ENCODE data around the gene LARGE1.

Gene LARGE1

GRCh38 chr22:33299245-33299956, 620.9 kb downstream of the LARGE1 start:
- in situ Hi-C loops (cut with HindIII; ENCODE audit: low sequenced_read_pairs) = no loop called here

GRCh38 chr22:33296941-33297340, 623.3 kb downstream of the LARGE1 start:
- in situ Hi-C loops (cut with HindIII; ENCODE audit: low sequenced_read_pairs) = no loop called here

GRCh38 chr22:33288078-33288477, 632.2 kb downstream of the LARGE1 start:
- in situ Hi-C loops (cut with HindIII; ENCODE audit: low sequenced_read_pairs) = no loop called here

- in situ Hi-C loops (cut with HindIII; ENCODE audit: low sequenced_read_pairs) = no loop called here
Measured at GRCh38 chr22:33275073-33275443, 645.2 kb downstream of the LARGE1 start.

GRCh38 chr22:33274214-33275072, 645.8 kb downstream of the LARGE1 start:
- in situ Hi-C loops (cut with HindIII; ENCODE audit: low sequenced_read_pairs) = no loop called here

- in situ Hi-C loops (cut with HindIII; ENCODE audit: low sequenced_read_pairs) = no loop called here
Measured at GRCh38 chr22:33272871-33273270, 647.4 kb downstream of the LARGE1 start.

- in situ Hi-C loops (cut with HindIII; ENCODE audit: low sequenced_read_pairs) = no loop called here
Measured at GRCh38 chr22:33272180-33272579, 648.1 kb downstream of the LARGE1 start.

GRCh38 chr22:33271390-33272161, 648.7 kb downstream of the LARGE1 start:
- in situ Hi-C loops (cut with HindIII; ENCODE audit: low sequenced_read_pairs) = no loop called here

- in situ Hi-C loops (cut with HindIII; ENCODE audit: low sequenced_read_pairs) = no loop called here
Measured at GRCh38 chr22:33270596-33270995, 649.7 kb downstream of the LARGE1 start.

GRCh38 chr22:33261699-33262098, 658.6 kb downstream of the LARGE1 start:
- in situ Hi-C loops (cut with HindIII; ENCODE audit: low sequenced_read_pairs) = no loop called here

- in situ Hi-C loops (cut with HindIII; ENCODE audit: low sequenced_read_pairs) = no loop called here
Measured at GRCh38 chr22:33260498-33260897, 659.8 kb downstream of the LARGE1 start.

- in situ Hi-C loops (cut with HindIII; ENCODE audit: low sequenced_read_pairs) = no loop called here
Measured at GRCh38 chr22:33255791-33256190, 664.5 kb downstream of the LARGE1 start.

- in situ Hi-C loops (cut with HindIII; ENCODE audit: low sequenced_read_pairs) = no loop called here
Measured at GRCh38 chr22:33248948-33249347, 671.3 kb downstream of the LARGE1 start.

- in situ Hi-C loops (cut with HindIII; ENCODE audit: low sequenced_read_pairs) = no loop called here
Measured at GRCh38 chr22:33247758-33248157, 672.5 kb downstream of the LARGE1 start.

GRCh38 chr22:33242078-33242477, 678.2 kb downstream of the LARGE1 start:
- in situ Hi-C loops (cut with HindIII; ENCODE audit: low sequenced_read_pairs) = no loop called here

GRCh38 chr22:33240888-33241475, 679.3 kb downstream of the LARGE1 start:
- in situ Hi-C loops (cut with HindIII; ENCODE audit: low sequenced_read_pairs) = no loop called here

- in situ Hi-C loops (cut with HindIII; ENCODE audit: low sequenced_read_pairs) = no loop called here
Measured at GRCh38 chr22:33232071-33232470, 688.2 kb downstream of the LARGE1 start.

- in situ Hi-C loops (cut with HindIII; ENCODE audit: low sequenced_read_pairs) = no loop called here
Measured at GRCh38 chr22:33227791-33228190, 692.5 kb downstream of the LARGE1 start.

- in situ Hi-C loops (cut with HindIII; ENCODE audit: low sequenced_read_pairs) = loop anchor here (25.0 kb wide), 1 partner anchor 213 kb away; no protein-coding TSS in a partner anchor
Measured at GRCh38 chr22:33224841-33225240, 695.4 kb downstream of the LARGE1 start.

Measured in DLD1 (cell line).